ENCODE results near the gene DGKZ.

GRCh38 chr11:46393759-46394158, 46.5 kb downstream of the DGKZ start:
- TF ChIP-seq, protein P1, sequence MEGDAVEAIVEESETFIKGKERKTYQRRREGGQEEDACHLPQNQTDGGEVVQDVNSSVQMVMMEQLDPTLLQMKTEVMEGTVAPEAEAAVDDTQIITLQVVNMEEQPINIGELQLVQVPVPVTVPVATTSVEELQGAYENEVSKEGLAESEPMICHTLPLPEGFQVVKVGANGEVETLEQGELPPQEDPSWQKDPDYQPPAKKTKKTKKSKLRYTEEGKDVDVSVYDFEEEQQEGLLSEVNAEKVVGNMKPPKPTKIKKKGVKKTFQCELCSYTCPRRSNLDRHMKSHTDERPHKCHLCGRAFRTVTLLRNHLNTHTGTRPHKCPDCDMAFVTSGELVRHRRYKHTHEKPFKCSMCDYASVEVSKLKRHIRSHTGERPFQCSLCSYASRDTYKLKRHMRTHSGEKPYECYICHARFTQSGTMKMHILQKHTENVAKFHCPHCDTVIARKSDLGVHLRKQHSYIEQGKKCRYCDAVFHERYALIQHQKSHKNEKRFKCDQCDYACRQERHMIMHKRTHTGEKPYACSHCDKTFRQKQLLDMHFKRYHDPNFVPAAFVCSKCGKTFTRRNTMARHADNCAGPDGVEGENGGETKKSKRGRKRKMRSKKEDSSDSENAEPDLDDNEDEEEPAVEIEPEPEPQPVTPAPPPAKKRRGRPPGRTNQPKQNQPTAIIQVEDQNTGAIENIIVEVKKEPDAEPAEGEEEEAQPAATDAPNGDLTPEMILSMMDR (IDR thresholded peaks at IDR 0.05) = no peak
- no peak for TF ChIP-seq POLR2A (IDR thresholded peaks at IDR 0.05)
- no peak for TF ChIP-seq POLR2AphosphoS5 (IDR thresholded peaks at IDR 0.05)

All from sigmoid colon (tissue), 4 donors.